ENCODE data around the gene IQSEC3. TPM values are rescaled to one million over a fixed set of nuclear protein-coding genes. Genes with fewer than 3 reads are reported as not detected.
"Not testable (repeated sequence)": the region's sequence is repeated elsewhere in the genome, so short reads cannot be mapped to it uniquely, and the experiment has no call there.

The IQSEC3 gene
- total RNA-seq, 1 experiment from 2014 or later = not detected

GRCh38 chr12:133616-134232 is 67.2 kb downstream of the IQSEC3 start:
- not testable (repeated sequence) for DNase-seq (ENCODE audit: extremely low read depth, low read depth)

GRCh38 chr12:135138-135537 is 68.6 kb downstream of the IQSEC3 start:
- DNase-seq (ENCODE audit: extremely low read depth, low read depth) = no peak

GRCh38 chr12:138171-138897 is 71.8 kb downstream of the IQSEC3 start:
- no peak for DNase-seq (ENCODE audit: extremely low read depth, low read depth)

GRCh38 chr12:138898-139534 is 72.4 kb downstream of the IQSEC3 start:
- no peak for DNase-seq (ENCODE audit: extremely low read depth, low read depth)

GRCh38 chr12:139585-139984 is 73.0 kb downstream of the IQSEC3 start:
- no peak for DNase-seq (ENCODE audit: extremely low read depth, low read depth)

- DNase-seq (ENCODE audit: extremely low read depth, low read depth) = no peak
These were observed 73.6 kb downstream of the IQSEC3 start for GRCh38 chr12:140162-140561.

GRCh38 chr12:143964-144649 is 77.5 kb downstream of the IQSEC3 start:
- DNase-seq (ENCODE audit: extremely low read depth, low read depth) = no peak

- DNase-seq (ENCODE audit: extremely low read depth, low read depth) = no peak
These were observed 78.2 kb downstream of the IQSEC3 start for GRCh38 chr12:144650-145284.

GRCh38 chr12:145369-145960 is 78.9 kb downstream of the IQSEC3 start:
- DNase-seq (ENCODE audit: extremely low read depth, low read depth) = no peak

- no peak for DNase-seq (ENCODE audit: extremely low read depth, low read depth)
These were observed 80.7 kb downstream of the IQSEC3 start for GRCh38 chr12:147242-147641.

- no peak for DNase-seq (ENCODE audit: extremely low read depth, low read depth)
These were observed 82.3 kb downstream of the IQSEC3 start for GRCh38 chr12:148676-149416.

GRCh38 chr12:151579-151978 is 85.0 kb downstream of the IQSEC3 start:
- DNase-seq (ENCODE audit: extremely low read depth, low read depth) = no peak

- DNase-seq (ENCODE audit: extremely low read depth, low read depth) = no peak
These were observed 85.9 kb downstream of the IQSEC3 start for GRCh38 chr12:152440-152839.

GRCh38 chr12:153080-153746 is 86.6 kb downstream of the IQSEC3 start:
- peak; percentile 58 for DNase-seq (ENCODE audit: extremely low read depth, low read depth)

- no peak for DNase-seq (ENCODE audit: extremely low read depth, low read depth)
These were observed 87.5 kb downstream of the IQSEC3 start for GRCh38 chr12:154058-154457.

- no peak for DNase-seq (ENCODE audit: extremely low read depth, low read depth)
These were observed 88.4 kb downstream of the IQSEC3 start for GRCh38 chr12:155006-155405.

GRCh38 chr12:155646-156045 is 89.1 kb downstream of the IQSEC3 start:
- DNase-seq (ENCODE audit: extremely low read depth, low read depth) = no peak

GRCh38 chr12:156945-157344 is 90.4 kb downstream of the IQSEC3 start:
- DNase-seq (ENCODE audit: extremely low read depth, low read depth) = no peak

- DNase-seq (ENCODE audit: extremely low read depth, low read depth) = no peak
These were observed 91.1 kb downstream of the IQSEC3 start for GRCh38 chr12:157644-158043.
